Psoas muscle (tissue), 8 donors: ENCODE measurements around the gene ZNF708. TPM values are rescaled to one million over a fixed set of nuclear protein-coding genes. Genes with fewer than 3 reads are reported as not detected.
A peak's percentile ranks its signal among the peaks of the same experiment; 100 is the strongest.

Source experiments
- ATAC-seq, 4 donors: fragments of 200-7000 bp; cut with Tn5 transposase; one replicate each; pipeline ENCODE4 v1.9.1; 2020; ENCODE audit warnings: moderate library complexity in 3 of 4, mild to moderate bottlenecking in 2 of 4
- DNase-seq, 2 donors: peaks; one replicate each; pipeline ENCODE4 v3.0.0-alpha.2; 2020
- H3K27ac ChIP-seq: fragments of 200-600 bp; one replicate; pipeline ENCODE4 v1.8.0; 2022
- H3K27me3 ChIP-seq, 3 donors: fragments of 200-600 bp in 1 of 3; one replicate each; pipeline versions ENCODE4 v1.6.1 to v1.8.0; 2013 to 2022; ENCODE audit warnings: low read length in 2 of 3, mild to moderate bottlenecking in 2 of 3, moderate library complexity in 1 of 3; ENCODE audit not compliant: insufficient read depth in 3 of 3
- H3K36me3 ChIP-seq, 2 donors: fragments of 200-600 bp in 1 of 2; one replicate each; pipeline versions ENCODE4 v1.6.1 to v1.8.0; 2013 to 2022; ENCODE audit warnings: low read depth in 1 of 2, mild to moderate bottlenecking in 1 of 2, moderate library complexity in 1 of 2; ENCODE audit not compliant: insufficient read depth in 1 of 2
- H3K4me1 ChIP-seq: fragments of 200-600 bp; one replicate; pipeline ENCODE4 v1.8.0; 2022
- H3K4me3 ChIP-seq: fragments of 200-600 bp; one replicate; pipeline ENCODE4 v1.8.0; 2022; ENCODE audit warnings: mild to moderate bottlenecking
- H3K9me3 ChIP-seq: fragments of 200-600 bp; one replicate; pipeline ENCODE4 v1.8.0; 2022
- WGBS, 3 donors: extraction: QIAGEN DNeasy Blood & Tissue Kit; methylation state at CpG; one replicate each; pipeline versions ENCODE4 v1.1.6 to v1.1.7; 2013; 5-methylcytosine and 5-hydroxymethylcytosine counted together
- intact Hi-C, 2 donors: fragments of 100-400 bp; cut with DNase I; formaldehyde crosslinking; loops; one replicate each; pipeline versions ENCODE4 v1.11.0 to v1.14.2; 2022
- polyA plus RNA-seq, 3 donors: library from polyadenylated mRNA; stranded (reverse); fragments of 200-250 nt; gene quantifications; one replicate each; pipeline ENCODE4 v1.2.3, GENCODE V29; 2013
- total RNA-seq, 4 donors: library from RNA; stranded (reverse); fragmentation: NEBNext Ultra II Directional in 2 of 4; extraction: Animal tissue kit (Norgen Biotek cat#: 25700) in 2 of 4; gene quantifications; one replicate each; pipeline versions ENCODE4 v1.2.1 to v1.2.4, GENCODE V29; 2021 to 2023
- TF ChIP-seq, protein P1 (sequence below): fragments of 200-600 bp; IDR thresholded peaks from one replicate; pipeline ENCODE4 v1.8.0; 2022; ENCODE audit warnings: antibody characterized with exemption
- donor health status: healthy with polysubstance abuse.
- donor health status: DM: no; HTN: no; CAD: no; lungs with moderate emphysema.
- donor health status: Bipolar disorder and iron deficiency.
- donor health status: healthy.
- donor health status: DM: yes; HTN: yes; CAD: no.
- donor health status: DM: no; HTN: no; CAD: no.
- donor health status: DM: no; HTN: no; CAD: no.
- donor health status: DM: yes; HTN: yes; CAD: no.

Gene ZNF708
- total and polyA plus RNA-seq, 7 donors, result 1.1 to 4.9 (median 4.0) TPM

DNA sequence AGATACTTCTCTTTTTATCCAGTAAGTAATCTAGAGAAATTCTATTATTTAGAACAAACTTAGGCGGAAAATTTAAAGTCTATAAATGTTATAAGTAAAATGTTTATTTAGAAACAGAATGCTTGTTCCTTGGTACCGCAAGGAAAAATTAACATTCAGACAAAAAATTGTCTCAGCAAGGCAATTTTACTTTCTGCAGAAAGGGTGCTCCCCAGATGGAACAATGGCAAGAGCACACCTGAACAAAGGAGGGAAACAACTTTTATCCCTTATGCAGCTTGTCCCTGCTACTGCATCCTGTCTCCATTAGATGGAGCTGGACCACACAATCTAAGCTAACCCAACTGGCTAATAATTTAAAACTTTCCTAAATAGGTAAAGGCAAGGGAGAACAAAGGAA lies 6.5 kb upstream of the ZNF708 start:
- H3K4me3 ChIP-seq, result no peak overlapping the region
- no peak for DNase-seq
- intact Hi-C loops, result no loop called here
- TF ChIP-seq, protein P1, sequence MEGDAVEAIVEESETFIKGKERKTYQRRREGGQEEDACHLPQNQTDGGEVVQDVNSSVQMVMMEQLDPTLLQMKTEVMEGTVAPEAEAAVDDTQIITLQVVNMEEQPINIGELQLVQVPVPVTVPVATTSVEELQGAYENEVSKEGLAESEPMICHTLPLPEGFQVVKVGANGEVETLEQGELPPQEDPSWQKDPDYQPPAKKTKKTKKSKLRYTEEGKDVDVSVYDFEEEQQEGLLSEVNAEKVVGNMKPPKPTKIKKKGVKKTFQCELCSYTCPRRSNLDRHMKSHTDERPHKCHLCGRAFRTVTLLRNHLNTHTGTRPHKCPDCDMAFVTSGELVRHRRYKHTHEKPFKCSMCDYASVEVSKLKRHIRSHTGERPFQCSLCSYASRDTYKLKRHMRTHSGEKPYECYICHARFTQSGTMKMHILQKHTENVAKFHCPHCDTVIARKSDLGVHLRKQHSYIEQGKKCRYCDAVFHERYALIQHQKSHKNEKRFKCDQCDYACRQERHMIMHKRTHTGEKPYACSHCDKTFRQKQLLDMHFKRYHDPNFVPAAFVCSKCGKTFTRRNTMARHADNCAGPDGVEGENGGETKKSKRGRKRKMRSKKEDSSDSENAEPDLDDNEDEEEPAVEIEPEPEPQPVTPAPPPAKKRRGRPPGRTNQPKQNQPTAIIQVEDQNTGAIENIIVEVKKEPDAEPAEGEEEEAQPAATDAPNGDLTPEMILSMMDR, result no peak
- peaks cover 25% of the 10 kb centered on the region for H3K9me3 ChIP-seq
- H3K27me3 ChIP-seq, result no peaks in the 10 kb centered on the region
- H3K27ac ChIP-seq, result no peak overlapping the region
- H3K36me3 ChIP-seq, result no peaks in the 10 kb centered on the region
- 49 to 99% (median 74%) methylated on average over 2 of the region's 2 CpGs for WGBS, 3 donors
- H3K4me1 ChIP-seq, result no peaks in the 10 kb centered on the region
- no peak for ATAC-seq

DNA sequence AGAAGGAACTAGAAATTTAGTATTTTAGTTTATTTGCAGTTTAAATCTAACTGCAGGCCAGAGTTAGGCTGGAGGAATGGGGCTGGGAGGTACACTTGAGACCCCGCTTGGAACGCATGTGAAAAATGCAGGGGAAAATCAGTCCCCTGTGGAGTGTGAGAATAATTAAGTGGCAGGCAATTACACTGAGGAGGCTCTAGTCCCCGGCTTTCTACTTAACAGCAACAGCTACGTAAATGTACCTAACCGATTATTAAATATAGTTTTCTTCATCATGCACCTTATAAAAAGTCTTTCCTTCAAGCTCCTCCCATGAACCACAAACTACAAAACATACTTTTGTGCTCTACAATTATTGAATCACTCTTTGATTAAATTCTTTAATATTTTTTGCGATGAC lies 804 bp downstream of the ZNF708 start:
- ATAC-seq (peak in 1 of 4 donors; percentile 16), DNase-seq (no peak)
- 6 to 11% (median 8%) methylated on average over 6 of the region's 6 CpGs for WGBS, 3 donors
- H3K27me3 ChIP-seq, result no peaks in the 10 kb centered on the region
- peak overlapping the region; percentile 93 for H3K27ac ChIP-seq
- H3K4me1 ChIP-seq, result peaks cover 16% of the 10 kb centered on the region
- peak overlapping the region; percentile 89 for H3K4me3 ChIP-seq
- H3K36me3 ChIP-seq, result peaks cover 0 to 17% of the 10 kb centered on the region in 2 donors
- TF ChIP-seq, protein P1, result no peak
- intact Hi-C loops, result loop anchor here in 1 of 2 donors (1.0 to 10.0 kb wide), 2 partner anchors 30 to 66 kb away; partner anchors contain the start of genes ZNF493 and ZNF738
- H3K9me3 ChIP-seq, result peaks cover 7% of the 10 kb centered on the region

DNA sequence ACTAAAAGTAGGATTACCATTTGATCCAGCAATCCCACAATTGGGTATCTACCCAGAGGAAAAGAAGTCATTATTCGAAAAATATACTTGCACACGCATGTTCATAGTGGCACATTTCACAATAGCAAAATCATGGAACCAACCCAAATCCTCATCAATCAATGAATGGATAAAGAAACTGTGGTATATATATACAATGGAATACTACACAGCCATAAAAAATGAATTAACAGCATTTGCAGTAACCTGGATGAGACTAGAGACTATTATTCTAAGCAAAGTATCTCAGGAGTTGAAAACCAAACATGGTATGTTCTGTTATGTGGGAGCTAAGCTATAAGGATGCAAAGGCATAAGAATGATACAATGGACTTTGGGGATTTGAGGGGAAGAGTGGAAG lies 3.0 kb downstream of the ZNF708 start:
- Histone ChIP-seq H3K36me3 (peaks cover 0 to 17% of the 10 kb centered on the region in 2 donors), H3K4me1 (peaks cover 16% of the 10 kb centered on the region), H3K27ac (no peak overlapping the region), H3K4me3 (no peak overlapping the region), H3K9me3 (peaks cover 7% of the 10 kb centered on the region), H3K27me3 (no peaks in the 10 kb centered on the region)
- DNase-seq (no peak), ATAC-seq (no peak)
- intact Hi-C loops, result loop anchor here in 1 of 2 donors (10.0 kb wide), 1 partner anchor 69 kb away; the partner anchor contains the start of gene ZNF493
- TF ChIP-seq, protein P1, result no peak
- WGBS, 3 donors, result 97 to 99% (median 99%) methylated on average over 2 of the region's 2 CpGs

- H3K27ac ChIP-seq, result no peak overlapping the region
- DNase-seq, result no peak
- peaks cover 7% of the 10 kb centered on the region for H3K9me3 ChIP-seq
- TF ChIP-seq, protein P1, result no peak
- intact Hi-C loops, result loop anchor here in 1 of 2 donors (10.0 kb wide), 1 partner anchor 72 kb away; the partner anchor contains the start of gene ZNF493
- H3K36me3 ChIP-seq, result peaks cover 0 to 17% of the 10 kb centered on the region in 2 donors
- no peak for ATAC-seq
- 82 to 87% (median 87%) methylated on average over 2 of the region's 2 CpGs for WGBS, 3 donors
- H3K4me3 ChIP-seq, result no peak overlapping the region
- H3K4me1 ChIP-seq, result peaks cover 7% of the 10 kb centered on the region
- H3K27me3 ChIP-seq, result no peaks in the 10 kb centered on the region
Measured at GRCh38 chr19:21323000-21323399, 6.2 kb downstream of the ZNF708 start.

GRCh38 chr19:21322528-21322927 lies 6.7 kb downstream of the ZNF708 start:
- H3K27me3 ChIP-seq, result no peaks in the 10 kb centered on the region
- peaks cover 7% of the 10 kb centered on the region for H3K4me1 ChIP-seq
- intact Hi-C loops, result loop anchor here in 1 of 2 donors (10.0 kb wide), 1 partner anchor 72 kb away; the partner anchor contains the start of gene ZNF493
- H3K27ac ChIP-seq, result no peak overlapping the region
- TF ChIP-seq, protein P1, result no peak
- WGBS, 3 donors, result 53 to 69% (median 57%) methylated on average over 8 of the region's 8 CpGs
- ATAC-seq (no peak), DNase-seq (no peak)
- no peak overlapping the region for H3K4me3 ChIP-seq
- H3K9me3 ChIP-seq, result peaks cover 7% of the 10 kb centered on the region
- H3K36me3 ChIP-seq, result peaks cover 0 to 16% of the 10 kb centered on the region in 2 donors
